ENCODE data around the gene ILKAP.

Gene ILKAP

DNA sequence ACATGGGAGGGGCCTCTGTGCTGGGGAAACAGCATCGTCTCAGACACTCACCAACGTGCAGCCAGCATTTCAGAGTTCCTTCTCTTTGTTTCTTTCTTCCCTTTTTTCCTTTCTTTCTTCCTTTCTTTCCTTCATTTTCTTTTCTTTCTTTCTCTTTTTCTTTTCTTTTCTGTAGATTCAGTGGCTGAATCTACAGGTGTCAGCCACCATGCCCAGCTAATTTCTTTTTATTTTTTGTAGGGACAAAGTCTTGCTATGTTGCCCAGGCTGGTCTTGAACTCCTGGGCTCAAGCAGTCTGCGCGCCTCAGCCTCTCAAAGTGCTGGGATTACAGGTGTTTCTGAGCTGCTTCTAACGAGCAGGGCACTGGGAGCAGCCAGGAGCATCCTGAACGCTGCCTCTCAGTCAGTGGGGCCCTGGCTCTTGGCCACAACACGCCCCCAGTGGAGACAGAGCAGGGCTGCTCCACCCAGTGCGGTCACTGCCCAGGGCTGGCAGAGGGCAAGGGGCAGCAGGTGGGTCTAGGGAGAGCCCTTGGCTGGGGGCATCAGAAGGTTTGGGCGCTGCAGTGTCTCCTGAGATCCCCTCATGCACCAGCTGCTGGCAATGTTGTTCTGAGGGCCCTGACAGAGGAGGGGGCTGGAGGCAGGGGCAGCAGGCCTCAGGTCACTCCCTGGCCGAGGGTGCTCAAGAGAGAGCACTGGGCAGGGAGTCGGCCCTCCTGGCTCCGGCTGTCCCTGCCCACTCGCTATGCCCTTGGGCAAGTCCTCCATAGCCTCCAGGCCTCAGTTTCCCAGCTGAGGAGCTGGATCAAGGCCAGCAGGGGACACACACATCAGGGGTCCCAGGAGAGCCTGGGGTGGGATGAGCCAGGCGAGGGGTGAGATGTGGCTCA lies 69.7 kb downstream of the ILKAP start:
- peak; percentile 48 for DNase-seq

DNA sequence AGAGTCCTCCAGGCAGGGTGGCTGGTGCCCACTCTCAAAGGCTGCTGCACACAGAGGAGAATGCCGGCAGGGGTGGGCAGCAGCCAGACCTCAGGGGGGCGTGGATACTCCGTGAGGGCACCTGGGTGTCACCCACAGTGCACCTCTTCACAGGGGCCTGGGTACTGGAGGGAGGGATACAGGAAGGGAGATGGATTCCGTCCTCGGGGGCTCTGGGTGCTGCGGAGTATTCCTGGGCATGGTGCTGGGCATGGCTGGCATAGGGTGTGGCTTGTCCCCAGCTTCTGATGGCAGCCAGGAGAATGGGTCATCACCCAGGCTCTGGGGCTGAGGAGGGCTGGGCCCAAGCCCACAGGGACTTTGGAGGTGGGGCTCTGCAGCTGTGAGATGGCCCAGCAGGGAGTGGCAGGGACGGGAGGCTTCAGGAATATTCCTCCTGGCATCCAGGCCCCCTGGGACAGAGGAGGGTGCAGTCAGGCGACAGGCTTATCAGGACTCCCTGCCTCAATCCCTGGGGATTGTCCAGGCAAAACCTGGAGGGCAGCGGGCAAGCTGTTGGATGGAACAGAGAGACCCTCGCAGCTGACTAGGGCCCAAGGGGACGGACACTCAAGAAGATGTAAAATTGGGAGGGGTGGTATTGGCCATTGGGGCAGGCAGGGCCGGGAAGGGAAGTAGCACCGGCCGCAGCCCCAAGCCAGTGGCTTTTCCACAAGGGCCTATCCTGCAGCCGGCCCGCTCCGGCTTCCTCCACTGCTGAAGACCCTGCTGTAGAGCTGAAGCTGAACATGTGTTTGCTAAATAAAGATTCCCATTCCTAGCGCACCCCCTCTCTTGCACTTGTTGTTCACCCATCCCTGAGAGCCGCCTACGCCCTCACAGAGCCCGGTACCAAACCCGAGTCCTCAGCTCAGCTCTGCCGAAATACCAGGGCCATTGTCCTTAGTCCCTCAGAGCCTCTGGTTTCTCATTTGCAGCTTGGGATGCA lies 70.7 kb downstream of the ILKAP start:
- no peak for DNase-seq

DNA sequence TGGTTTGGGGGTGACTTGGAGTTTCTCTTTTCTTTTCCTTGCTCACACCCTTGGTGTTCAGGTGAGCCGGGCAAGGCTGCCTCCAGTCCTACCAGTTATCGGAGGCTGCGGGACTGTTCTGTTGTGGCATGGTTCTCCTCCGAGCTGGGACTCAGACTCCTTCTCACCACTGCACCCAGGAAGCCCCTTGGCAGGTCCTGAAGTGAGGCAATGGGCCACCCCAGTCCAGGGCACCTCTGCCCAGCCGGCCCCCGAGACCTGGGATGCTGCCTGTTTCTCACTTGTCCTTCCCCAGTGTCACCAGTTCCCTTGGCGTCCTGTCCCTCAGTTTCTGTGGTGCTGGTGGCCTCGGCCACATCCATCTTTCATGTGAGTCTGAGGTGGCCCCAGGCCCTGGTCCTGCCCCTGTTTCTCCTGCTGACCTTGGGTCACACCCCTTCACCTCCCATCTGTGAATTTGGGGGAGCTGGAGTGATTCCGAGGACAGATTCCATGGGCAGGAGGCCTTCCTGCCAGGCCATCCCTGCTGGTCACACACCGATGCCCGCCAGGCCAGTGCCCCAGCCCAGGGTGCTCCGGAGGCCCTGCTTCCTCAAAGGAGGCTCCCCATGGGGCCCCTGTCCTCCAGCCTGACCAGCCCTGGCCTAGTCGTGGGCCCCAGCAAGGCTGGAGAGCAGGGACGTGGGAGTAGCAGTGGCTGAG lies 71.6 kb downstream of the ILKAP start:
- no peak for DNase-seq

DNA sequence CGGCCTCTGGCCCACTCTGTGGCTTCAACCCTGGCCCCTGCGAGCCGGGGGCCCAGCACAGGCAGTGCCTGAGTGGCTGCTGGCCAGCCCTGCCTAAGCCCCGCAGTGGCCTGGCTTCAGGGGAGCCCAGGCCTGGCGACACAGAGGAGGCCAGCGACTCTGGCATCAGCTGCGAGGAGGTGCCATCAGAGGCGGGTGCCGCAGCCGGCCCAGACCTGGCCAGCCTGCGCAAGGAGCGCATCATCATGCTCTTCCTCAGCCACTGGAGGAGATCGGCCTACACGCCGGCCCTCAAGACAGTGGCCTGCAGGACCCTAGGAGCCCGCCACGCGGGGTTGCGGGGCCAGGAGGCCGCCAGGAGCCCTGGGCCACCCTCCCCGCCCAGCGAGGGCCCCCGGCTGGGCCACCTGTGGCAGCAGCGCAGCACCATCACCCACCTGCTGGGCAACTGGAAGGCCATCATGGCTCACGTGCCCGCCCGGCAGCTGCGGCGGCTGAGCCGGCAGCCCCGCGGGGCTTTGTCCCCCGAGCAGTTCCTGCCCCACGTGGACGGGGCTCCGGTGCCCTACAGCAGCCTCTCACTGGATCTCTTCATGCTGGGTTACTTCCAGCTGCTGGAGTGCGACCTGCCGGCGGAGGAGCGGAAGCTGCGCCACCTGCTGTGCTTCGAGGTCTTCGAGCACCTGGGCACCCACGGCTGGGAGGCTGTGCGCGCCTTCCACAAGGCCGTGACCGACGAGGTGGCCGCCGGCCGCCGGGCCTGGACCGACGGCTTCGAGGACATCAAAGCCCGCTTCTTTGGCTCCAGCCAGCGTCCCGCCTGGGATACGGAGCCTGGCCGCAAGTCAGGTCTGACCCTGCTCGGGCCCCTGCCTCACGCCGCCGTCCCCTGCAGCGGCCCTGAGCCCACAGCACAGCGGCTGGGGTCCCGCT lies 72.5 kb downstream of the ILKAP start:
- peak; percentile 95 for DNase-seq

DNA sequence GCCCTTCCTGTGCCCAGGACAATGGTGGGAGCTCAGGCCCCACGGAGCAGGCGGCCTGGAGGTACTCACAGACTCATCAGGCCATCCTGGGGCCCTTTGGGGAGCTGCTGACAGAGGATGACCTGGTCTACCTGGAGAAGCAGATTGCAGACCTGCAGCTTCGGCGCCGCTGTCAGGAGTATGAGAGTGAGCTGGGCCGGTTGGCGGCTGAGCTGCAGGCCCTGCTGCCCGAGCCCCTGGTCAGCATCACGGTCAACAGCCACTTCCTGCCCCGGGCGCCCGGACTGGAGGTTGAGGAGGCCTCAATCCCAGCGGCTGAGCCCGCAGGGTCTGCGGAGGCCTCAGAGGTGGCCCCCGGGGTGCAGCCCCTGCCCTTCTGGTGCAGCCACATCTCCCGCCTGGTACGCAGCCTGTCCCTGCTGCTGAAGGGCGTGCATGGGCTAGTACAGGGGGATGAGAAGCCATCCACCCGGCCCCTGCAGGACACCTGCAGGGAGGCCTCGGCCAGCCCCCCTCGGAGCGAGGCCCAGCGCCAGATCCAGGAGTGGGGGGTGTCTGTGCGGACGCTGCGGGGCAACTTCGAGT lies 73.3 kb downstream of the ILKAP start:
- DNase-seq: no peak

DNA sequence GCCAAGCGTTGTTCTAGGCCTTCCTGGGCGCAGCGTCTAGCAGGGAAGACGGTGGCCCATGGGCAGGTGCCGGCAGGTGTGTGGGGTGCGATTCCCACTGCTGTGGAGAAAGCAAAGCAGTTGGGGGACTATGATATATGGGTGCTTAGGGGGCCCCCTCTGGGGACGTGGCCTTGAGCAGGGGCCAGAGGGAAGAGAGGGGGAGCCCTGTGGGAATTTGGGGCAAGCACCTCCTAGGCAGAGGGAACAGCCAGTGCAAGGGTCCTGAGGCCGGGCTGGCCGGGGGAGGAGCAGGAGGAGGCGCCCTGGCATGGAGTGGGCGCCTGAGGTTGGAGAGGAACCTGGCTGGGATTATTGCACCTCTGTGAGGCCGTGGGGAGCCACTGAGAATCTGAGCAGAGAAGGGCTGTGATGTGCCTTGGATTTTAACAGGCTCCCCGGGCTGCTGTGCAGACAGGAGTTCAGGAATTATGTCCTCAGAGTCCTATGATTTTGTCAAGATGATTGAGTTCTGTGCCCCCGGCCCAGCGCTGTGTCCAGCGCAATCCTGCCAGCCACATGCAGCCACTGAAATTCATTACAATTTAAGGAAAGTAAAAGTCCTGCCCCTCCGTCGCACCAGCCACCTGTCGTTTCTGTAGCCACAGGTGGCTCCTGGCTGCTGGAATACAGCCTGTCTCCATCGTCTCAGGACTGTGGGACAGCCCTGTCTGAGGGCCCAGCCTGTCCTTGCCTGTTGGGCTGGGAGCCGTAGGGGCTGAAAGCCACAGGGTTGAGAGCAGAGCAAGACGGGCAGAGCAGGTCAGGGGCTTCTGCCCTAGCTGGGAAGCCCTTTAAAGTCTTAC lies 74.1 kb downstream of the ILKAP start:
- no peak for DNase-seq

DNA sequence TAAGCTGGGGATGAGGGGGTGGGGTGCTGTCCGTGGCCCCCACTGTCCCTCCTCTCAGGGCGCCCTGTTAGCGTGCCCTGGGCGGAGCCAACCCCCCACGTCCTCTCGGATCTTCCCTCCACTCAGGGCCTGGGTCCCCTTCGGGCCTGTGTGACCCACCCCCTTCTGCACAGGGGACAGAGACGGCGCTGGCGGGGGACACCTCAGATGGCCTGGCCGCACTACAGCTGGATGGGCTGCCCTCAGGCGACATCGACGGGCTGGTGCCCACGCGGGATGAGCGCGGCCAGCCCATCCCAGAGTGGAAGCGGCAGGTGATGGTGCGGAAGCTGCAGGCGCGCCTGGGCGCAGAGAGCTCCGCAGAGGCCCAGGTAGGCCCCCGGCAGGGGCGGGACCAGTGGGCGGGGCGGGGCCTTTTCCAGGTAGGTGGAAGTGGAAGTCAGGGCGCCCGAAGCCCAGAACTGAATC lies 74.9 kb downstream of the ILKAP start:
- no peak for DNase-seq

DNA sequence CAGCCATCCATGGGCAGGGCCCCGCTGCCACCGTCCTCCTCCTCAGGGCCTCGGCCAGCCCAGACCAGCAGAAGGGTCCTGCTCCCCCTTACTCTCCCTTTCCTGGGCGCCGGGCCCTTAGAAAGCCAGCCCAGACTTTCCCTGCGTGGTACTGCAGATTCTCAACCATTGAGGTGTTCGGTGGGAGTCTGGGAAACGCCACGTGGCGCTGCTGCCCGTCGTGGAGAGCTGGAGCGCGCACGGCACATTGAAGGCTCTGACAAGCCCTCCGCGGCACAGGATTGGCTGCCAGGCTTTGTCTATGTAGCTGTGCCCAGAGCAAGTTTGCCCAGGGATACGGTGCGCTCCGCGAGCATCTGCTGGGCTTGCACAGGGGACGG lies 75.4 kb downstream of the ILKAP start:
- no peak for DNase-seq

DNA sequence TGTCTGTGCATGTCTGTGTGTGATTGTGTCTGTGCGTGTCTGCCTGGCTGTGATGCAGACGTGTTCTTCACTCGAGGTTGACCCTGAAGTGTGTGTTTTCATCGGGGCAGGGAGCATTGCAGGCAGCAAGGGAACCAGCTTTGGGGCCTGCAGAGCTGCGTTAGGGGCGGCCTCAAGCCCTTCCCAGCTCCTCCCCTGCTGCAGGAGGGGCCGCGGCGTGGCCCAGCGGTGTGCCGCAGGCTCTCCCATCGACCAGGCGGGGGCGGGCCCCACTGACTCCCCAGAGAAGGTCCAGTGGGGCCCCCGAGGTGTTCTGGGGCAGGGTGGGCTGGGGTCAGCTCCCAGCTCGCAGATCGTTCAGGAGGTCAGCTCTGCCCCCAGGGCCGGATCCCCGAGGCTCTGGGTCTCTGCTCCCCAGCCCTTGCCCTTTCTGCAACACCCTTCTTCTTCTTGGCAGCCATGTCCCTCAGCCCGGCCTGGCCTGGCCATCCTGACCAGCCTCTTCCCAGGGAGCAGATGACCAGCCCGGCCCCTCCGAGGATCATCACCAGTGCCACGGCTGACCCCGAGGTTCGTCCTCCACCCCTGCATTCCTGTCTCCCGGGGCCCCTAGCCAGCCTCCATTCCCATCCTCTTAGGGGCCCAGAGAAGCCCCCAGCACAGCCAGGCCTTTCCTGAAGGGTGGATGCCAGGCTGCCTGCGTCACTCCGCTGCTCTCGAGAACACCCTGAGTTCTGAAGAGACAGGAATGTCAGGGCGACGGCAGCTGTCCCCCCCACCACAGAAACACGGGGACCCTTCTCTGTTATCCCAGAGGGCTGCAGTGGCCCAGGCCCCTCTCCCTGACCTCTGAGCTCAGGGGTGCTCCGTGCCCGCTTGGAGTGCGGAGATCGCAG lies 76.1 kb downstream of the ILKAP start:
- no peak for DNase-seq

DNA sequence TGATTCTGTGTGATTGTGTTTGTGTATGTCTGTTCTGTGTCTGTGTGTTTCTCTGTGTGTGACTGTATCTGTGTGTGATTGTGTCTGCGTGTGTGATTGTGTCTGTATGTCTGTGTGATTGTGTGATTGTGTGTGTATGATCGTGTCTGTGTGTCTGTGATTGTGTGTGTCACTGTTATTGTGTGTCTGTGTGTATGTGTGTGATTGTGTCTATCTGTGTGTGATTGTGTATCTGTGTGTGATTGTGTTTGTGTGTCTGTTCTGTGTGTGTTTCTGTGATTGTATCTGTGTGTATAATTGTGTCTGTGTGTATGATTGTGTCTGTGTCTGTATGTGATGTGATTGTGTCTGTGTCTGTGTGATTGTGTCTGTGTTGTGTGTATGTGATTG lies 76.7 kb downstream of the ILKAP start:
- DNase-seq: no peak

DNA sequence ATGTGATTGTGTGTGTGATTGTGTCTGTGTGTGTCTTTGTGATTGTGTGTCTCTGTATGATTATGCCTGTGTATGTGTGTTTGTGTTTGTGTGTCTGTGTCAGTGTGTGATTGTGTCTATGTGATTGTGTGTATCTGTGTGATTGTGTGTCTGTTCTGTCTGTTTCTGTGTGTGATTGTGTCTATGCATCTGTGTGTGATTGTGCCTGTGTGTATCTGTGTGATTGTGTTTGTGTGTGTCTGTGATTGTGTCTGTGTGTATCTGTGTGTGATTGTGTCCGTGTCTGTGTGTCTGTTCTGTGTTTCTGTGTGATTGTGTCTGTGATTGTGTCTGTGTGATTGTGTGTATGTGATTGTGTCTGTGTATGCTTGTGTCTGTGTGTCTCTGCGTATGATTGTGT lies 77.2 kb downstream of the ILKAP start:
- no peak for DNase-seq

DNA sequence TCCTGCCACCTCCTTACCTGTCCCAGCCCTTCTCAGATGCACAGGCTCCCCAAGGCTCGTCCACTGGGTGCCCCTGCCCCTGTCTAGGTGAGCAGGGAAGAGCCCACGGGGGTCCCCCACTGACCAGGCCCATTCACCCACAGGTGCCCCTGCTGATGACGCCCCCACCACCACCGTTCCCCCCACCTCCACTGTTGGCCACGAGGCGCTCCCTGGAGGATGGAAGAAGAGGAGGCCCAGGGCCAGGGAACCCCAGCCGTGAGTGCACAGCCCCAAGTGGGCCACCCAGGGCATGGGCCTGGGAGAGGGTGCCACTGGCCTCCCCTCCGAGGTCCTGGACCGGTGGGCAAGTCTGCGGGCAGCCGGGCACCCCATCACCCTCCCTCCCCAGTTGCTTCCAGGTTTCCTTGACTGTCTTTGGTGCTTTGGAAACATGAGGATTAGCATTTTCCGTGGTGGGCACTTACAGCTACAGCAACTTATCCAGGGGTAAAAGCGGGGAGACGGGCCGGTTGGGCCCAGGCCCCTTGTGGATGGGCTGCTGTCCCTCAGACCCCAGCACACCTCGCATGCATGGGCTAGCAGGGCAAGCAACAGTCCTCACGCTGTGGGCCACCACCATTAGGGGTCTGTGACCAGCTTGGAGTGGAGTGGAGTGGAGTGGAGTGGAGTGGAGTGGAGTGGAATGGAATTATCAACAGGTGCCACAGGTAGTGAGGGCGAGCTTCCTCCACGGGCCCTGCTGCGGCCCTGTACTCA lies 78.2 kb downstream of the ILKAP start:
- peak; percentile 32 for DNase-seq

DNA sequence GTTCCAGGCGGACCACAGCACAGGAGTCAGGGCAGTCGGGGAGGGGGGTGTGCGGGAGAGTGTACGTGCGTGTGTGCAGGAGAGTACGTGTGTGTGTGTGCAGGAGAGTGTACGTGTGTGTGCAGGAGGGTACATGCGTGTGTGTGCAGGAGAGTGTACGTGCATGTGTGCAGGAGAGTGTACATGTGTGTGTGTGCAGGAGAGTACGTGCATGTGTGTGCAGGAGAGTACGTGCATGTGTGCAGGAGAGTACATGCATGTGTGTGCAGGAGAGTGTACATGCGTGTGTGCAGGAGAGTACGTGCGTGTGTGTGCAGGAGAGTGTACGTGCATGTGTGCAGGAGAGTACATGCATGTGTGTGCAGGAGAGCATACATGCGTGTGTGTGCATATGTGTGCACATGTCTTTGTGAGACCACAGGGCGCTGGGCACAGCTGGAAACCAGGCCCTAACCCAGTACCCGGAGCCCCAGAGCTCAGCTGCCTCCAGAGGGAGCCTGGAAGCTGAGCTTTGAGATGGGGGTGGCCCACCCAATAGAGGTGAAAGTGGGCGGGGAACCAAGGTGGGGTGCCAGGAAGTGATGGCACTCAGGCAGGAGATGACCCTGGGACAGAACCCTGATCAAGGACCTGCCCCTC lies 78.9 kb downstream of the ILKAP start:
- no peak for DNase-seq

DNA sequence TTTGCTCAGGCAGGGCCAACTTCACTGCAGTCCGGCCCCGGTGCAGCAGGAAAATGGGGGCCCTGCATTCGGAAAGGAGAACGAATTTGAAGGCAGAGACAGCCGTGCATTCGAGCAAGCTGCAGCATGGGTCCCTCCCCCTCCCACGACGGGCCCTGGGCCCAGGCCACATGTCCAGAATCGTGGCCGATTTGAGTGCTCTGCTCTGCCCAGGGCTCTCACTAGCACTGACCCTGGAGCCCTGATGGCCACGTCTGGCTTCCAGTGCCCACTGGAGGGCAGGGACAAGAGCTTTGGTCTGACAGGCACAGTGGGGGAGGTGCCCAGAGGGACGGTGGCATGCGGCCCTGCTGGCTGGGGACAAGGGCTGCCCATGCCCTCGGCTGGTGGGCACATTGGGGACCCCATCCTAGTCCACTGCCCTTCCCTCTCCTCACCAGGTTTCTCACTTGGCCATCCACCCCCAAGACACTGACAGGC lies 79.5 kb downstream of the ILKAP start:
- no peak for DNase-seq

DNA sequence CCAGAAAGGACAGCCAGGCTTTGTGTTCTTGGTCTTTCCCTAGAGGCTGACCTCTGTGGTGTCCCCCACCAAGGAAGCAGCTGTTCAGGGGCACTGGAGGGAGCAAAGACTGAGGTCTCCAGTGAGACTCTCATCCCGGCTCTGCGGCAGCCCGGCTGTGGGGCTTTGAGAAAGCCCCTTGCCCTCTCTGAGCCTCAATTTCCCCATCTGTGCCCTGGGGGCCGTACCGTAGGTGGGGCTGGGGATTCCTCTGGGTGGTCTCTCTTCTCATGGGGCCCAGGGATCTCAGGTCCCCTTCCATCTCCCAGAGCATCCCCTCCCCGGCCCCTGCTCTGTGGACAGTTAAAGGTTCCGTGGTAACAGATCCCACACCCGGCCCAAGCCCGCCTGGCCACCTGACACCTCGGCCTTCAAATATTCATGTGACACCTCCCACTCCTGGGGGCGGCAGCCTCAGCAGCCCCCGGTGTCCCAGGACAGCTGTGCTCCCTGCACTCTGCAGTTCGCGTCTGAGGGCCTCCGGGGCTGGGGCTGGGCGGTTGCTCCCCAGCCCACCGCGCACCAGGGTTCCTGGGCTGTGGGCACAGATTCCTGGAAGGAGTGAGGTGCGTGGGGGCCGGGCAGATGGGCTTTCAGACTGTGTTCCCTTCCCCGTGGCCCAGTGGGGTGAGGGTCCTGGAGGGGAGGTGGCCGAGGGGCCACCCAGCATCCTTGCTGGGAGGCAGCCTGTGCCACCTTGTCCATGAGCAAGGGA lies 80.1 kb downstream of the ILKAP start:
- no peak for DNase-seq

DNA sequence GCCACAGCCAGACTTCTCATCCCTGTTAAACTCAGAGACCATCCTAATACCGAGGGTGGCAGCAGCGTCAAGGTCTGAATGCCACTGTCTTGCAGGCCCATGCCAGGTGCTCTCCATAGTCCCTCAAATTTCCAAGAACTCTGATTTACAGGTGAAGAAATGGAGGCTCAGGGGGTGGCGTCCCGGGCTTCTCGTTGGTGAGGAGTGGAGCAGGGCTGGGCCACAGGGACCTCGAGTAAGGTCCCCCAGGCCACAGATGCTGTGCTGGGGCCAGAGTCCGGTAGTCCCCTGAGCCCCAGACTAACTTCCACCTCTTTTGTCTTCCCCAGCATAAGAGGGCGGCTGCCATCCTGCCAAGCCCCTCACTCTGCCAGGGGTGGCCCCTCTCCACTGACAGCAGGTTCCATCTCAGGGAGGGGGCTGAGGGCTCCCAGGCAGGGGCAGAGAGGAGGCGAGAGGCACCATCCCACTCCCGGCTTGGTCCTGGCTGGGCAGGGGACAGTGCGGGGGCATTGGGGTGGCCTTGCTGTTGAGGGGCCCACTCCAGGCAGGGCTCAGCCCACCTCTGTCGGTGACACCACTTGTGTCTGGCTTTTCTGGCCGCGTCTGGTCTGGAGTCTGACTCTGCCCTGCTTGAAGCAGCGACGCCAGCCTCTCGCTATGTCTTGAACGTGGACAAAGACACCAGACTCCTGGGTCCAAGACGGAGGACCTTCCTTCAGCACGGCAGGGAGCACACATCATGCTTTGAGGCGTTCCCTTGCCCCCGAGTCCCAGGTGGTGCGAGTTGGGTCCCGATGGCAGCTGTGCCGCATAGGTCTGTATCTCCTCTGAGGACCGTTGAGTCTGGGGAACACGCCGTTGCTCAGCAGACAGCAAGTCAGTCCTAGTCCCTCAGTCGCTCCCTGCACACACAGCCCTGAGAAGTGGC lies 80.9 kb downstream of the ILKAP start:
- DNase-seq: no peak

Data from DMS53 (cell line).